NCI-H1105 (cell line): Measurements from ENCODE around the gene KIF3C.
A peak's percentile ranks its signal among the peaks of the same experiment; 100 is the strongest.

ENCODE experiments used
- DNase-seq: peaks from one replicate; lab custom pipeline; 2025; lab: John Stamatoyannopoulos, UW

The KIF3C gene

DNA sequence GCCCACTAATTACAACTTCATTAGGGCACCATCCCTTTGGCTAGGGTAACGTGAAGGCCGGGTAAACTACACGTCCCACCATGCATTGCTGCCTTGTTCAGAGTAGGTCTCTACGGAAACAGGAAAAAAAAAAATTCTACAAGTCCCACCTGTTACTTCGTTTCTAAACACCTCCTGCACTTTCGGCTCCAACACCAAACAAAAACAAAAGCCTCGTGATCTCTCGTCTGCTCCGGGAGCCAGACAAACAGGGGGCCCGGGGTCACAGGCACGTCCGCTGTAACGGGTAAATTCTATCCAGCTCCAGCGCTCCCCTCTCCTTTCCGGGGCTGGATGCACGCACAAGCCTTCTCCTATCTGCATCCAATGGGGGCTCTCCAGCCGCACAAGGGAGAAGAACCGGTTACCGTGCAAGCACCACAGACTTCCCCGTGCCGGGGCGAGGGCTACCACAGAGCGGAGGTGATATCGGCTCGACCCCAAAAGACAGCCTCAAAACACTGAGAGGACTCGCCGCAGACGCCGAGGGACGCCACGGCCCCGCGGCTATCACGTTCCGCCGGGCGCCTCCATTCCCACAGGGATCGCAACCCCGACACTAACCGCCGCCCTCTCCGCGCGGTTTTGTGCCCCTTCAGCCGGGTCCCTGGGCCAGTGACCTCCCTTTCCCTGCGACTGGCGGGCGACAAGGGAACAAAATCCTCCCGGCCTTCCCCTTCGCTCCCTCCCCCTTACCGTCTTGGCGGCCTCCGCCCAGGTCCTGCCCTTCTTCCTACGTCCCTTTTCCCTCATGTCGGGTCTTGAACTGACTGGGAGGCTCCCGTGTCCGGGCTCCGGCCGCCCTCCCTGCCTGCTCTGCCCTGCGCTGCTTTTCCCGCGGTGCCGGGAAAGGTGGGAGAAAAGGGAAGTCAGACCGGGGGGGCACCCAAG, 104.6 kb downstream of the KIF3C start:
- DNase-seq: peak; percentile 61
